CD4-positive, alpha-beta T cell treated with Interleukin-12 subunit alpha and Interleukin-12 subunit beta, for 1 hour (primary cell): Measurements from ENCODE around the gene FOXI3.

Source experiments
- DNase-seq: peaks from one replicate; pipeline ENCODE4 v3.0.0-alpha.2; 2020

The FOXI3 gene

DNA sequence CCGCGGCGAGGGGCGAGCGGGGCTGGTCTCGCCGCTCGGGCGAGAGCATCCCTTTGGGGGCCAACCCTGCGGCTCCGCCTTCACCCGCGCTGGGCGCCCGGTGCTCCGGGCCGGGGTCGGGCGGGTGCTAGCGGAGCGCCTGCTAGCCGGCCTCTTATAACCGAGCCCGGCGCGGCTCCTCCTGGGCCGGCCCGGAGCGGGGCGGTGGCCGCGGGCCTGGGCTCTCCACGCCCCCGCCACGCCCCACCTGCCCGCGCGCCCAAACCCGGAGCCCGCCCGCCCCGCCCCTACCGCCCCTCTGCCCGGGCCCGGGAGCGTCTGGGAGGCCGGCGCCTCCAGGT lies at the start of gene FOXI3:
FOXI3 (minus strand) TSS at position 129 of the 341 bp plus-strand sequence. CDS start 158 bp downstream, outside the sequence.
- no peak for DNase-seq

DNA sequence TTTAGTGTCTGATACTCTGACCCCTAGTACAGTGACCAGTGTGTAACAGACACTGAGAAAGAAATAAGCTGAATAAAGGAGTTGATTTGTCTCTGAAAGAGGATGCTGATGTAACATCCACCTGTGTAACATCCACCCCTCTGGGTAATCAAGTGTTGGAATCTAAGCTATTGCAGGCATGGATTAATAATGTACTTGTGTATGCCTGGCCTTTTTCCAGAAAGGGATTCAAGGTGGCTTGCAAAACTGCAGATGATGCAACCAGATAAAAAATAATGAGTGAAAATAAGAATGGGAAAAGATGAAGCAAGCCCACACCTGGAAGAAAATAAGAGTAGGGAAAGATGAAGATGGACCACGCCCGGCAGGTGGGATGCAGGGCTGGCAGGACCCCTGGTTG lies 48.2 kb upstream of the FOXI3 start:
- no peak for DNase-seq

DNA sequence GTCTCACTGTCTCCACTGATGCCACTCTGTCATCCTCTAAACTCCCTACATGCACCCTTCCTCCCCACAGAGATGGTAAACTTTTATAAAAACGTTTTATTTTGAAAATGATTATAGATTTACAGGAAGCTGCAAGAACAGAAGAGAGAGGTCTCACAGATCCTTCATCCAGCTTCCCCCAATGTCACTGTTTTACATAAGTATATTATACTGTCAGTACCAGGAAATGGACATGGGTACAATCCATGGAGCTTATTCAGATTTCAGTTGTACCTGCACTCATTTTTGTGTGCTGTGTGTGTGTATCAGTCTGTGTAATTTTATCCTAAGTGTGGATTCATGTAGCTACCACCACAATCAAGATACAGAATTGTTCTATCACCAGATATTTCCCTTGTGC lies 46.7 kb upstream of the FOXI3 start:
- DNase-seq, result no peak

DNA sequence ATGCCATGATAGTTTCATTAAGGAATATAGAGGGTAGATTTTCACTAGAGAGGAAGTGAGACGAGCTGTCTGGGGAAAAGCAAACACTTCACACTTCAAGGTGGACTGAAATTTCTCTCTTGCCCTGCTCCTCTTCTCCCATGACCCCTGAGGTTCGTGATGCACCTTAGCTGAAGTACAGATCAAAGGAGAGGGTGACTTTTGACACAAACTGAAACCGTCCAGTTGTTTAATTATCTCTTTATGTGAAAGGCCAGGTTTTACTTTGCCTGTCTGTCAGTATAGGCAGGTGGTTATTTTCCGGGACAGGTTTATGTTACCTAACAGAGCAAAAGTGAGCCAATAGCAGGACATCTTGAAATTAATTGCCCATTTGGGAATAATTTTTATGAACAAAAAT lies 41.0 kb upstream of the FOXI3 start:
- DNase-seq, result no peak

DNA sequence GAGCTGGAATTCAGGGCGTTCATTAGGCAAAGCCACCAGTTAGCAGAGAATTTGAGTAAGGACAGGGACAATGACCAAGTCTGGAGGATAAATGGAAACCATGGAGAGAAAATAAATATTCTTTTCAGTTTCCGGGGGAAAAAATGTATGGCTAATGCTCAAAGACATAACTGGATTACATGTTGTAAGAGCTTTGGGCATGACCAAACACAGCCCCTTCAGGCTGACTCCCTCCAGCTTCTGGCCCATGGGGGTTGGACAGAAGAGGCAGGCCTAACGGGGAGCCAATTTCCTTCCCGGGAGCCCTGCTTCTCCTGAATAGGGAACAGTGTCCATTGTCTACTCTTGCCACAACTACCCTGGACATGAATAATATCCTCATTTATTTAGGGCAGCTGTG lies 39.5 kb upstream of the FOXI3 start:
- no peak for DNase-seq

DNA sequence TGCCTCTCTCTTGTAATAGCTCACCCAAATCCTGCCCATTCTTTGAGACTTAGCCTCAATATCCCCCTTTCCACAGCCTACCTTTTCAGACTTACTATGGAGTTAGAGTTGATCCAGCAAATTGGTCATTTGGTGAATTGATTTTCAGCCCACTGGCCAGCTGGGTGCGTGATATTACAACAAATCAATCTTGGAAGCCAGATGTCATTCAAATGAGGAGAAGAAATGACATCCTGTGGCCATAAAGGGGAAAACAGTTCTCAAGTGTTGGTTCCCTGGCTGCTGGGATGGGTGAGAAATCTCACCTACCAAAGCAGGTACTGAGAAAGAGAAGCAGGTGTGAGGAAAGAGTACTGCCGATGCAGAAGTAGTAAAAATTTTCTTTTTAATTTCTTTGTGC lies 36.7 kb upstream of the FOXI3 start:
- DNase-seq, result no peak

DNA sequence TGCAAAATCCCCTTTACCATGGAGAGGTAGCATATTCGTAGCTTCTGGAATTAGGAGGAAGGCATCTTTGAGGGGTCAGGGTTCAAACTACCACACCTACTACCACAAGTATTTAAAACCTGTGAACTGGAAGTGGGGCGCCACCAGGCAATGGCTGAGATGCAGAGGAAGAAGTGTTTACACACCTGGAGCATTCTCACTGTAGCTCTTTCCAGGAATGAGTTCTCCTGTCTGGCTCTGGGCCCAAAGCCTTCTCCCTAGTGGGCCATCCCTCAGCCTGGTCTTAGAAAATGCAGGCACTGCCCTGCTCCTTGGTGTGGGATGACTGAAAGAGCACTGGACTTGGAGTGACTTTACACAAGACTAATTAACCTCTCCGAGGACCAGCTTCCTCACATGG lies 30.7 kb upstream of the FOXI3 start:
- DNase-seq, result no peak

DNA sequence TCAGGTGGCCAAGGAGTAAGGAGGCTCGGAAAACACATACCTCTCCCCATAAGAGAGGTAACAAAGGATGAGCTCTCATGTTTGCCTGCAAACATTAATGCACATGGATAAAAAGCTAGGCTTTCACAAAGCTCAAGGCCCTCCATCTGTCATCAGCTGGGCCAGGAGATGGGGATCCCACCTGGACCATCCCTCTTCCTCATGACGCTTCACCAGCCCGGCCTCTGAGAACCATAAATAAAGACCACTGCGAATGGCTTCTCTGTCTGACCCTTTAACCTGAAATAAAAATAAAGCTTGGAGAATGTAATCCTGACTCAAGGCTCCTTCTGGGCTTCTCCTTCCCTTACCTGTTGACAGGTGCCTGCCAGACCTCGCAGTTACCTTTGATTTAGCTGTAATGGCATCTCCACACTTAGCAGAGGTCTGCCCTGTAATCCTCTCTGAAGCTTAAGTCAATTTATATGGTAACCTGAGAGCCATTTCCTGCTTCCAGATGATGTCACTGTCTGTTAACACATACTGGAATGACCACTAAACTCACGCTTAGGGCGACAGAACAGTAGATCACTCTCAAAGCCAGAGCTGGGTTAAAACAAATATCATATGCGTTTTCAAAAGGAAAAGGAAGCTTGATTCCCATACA lies 29.3 kb upstream of the FOXI3 start:
- DNase-seq, result no peak

DNA sequence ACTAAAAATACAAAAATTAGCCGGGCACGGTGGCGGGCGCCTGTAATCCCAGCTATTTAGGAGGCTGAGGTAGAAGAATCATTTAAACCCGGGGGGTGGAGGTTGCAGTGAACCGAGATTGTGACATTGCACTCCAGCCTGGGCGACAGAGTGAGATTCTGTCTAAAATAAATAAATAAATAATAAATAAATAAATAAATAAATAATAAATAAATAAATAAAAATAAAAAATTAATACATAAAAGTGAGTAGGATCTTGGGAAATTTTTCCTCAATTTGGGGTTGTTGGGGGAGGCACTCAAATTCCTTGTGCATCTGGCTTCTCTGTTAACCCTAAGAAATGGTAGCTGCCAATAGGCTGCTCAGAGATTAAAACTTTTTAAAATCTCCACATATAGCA lies 20.3 kb upstream of the FOXI3 start:
- DNase-seq, result no peak

DNA sequence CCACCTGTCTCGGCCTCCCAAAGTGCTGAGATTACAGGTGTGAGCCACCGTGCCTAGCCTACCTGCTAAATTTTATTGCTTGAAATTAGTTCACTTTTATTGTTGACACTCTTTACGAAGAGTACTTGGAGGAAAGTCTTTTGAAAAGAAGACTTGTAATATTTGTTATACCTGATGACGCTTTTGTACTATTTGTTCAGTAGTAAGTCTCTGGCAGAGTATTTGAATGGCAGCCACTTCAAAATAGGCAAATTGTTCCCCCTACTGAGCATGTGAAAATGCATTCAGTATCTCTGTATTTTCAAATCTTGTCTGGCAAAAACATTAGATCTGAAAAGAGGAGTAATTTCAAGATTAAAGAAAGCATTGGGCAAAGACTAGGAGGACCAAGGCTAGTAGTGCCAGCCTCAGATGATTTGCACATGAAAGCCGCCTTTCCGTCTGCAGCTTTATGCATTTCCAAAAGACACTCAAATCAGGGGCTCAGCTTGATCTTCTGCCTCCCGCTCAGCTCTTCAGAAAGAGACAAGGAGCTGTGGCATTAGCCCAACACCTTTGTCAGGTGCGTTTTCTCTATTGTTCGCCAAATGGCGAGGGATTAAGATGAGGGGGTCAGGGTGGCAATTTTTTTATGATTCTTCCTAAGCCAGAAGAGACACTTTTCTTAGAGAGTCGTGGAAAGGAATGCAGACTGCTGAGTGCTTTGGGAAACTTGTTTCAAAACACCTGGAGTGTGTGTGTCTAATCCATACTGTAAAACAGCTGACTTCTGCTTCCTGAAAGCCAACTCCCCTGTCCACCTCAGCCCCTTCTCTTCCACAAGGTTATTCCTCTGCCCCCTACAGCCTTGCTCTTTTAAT lies 18.8 kb upstream of the FOXI3 start:
- DNase-seq, result no peak

DNA sequence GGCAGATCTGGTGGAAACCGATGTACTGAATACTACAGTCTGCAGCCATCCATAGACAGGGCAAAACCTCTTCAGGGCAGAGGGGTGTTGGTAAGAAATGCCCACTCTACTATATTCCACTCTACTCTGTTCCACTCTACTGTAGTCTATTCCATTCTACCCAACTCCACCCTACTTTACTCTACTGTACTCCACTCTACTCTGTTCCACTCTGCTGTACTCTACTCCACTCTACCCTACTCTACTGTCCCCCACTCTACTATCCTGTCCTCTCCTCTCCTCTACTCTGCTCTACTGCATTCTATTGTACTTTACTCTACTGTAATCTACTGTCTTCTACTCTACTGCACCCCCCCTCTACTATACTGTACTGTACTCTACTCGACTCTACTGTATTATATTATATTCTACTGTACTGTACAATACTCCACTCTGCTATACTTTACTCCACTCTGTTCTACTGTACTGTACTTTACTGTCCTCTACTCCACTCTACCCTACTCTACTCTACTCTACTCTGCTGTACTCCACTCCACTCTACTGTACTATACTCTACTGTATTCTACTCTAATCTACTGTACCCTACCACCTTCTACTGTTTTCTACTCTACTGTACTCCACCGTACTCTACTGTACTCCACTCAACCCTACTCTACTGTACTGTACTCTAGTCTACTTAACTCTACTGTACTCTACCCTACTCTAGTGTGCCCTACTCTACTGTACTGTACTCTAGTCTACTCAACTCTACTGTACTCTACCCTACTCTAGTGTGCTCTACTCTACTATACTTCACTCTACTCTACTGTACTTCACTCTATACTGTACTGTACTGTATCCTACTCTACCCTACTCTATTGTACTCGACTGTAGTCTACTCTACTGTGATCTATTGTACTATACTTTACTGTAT lies 17.0 kb upstream of the FOXI3 start:
- DNase-seq, result no peak

DNA sequence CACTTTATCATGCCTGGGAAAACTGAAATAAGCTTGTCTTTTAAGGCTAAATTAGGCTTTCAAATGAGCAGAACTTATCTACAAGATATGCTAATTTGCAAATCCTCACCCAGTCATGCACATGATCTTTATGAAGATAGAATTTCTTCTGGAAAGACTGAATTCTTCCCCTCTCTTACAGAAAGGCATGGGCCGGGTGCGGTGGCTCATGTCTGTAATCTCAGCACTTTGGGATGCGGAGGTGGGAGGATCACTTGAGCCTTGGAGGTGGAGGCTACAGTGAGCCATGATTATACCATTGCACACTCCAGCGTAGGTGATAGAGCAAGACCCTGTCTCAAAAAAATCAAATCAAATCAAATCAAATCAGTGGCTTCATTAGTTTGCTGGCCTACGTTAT lies 11.7 kb upstream of the FOXI3 start:
- no peak for DNase-seq

DNA sequence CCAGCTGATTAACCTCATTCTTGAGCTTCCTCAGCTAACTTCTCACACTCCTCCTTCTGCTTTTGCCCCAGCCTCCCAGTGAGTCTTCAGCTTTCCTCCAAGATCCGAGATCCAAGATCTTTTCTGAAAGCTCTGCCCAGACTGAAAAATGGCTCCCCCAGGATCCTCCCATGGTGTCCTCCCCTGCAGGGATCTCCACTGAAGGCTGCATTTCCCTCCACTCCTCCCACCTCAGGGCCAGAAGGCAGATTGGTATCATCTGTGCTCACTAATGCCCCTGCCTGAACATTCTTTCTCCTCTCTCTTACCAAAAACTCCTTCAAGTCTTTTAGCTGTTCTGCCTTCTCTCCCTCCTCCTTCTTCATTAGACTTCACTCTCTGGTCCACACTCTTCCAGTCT lies 6.1 kb upstream of the FOXI3 start:
- DNase-seq, result no peak

DNA sequence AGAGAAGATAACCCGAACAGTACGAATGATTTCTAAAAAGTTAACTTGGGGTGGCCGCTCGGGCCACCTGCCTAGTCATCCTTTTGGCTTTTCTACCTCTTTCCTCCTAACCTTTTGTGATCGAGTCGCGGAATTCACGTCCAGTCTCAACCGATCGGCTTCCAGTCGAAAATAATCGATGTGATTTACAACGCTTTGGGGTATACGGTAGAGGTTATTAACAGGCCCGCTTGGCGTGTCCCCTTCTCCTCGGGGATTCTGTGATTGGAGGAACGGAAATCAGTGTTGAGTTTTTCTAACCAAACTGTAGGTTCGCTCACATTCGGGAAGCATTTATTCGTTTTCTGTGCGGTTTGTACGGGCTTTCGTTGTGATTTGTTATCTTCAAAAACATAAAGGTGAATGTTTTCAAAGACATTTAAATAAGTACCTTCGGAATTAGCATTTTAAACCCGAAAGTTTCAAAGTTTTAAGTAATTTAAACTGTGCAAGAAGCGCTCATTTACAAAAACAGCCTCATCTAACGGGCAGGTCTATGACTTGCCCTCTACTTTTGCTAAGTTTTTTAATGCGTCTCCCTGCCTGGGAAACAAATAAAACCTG lies 588 bp upstream of the FOXI3 start:
- no peak for DNase-seq

DNA sequence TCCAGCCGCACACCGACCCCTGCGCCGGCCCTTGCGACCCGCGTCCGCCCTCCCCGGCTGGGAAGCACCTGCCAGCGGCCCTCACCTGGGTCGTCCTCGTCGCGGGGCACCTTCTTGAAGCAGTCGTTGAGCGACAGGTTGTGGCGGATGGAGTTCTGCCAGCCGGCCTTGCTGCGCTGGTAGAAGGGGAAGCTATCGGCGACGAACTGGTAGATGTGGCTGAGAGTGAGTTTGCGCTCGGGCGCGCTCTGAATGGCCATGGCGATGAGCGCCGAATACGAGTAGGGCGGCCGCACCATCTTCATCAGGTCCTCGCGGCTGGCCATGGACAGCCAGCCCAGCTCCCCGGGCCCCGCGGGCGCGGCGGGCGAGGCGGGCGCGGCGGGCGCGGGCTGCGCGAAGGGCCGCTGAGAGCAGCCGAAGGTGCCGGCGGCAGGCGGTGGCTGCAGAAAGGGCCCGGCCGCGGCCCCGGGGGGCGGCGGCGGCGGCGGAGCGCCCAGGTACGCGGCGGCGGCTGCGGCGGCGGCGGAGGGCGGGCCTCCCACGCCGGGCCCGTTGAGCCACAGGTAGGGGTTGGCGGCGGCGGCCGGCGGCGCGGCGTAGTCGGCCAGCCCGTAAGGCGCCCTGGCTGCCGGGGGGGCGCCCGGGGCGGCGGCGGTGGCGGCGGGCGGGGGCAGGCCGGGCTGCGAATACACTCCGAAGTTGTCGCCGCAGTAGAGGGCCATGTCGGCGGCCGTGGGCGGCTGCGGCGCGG lies 505 bp downstream of the FOXI3 start:
- DNase-seq, result peak; percentile 14

DNA sequence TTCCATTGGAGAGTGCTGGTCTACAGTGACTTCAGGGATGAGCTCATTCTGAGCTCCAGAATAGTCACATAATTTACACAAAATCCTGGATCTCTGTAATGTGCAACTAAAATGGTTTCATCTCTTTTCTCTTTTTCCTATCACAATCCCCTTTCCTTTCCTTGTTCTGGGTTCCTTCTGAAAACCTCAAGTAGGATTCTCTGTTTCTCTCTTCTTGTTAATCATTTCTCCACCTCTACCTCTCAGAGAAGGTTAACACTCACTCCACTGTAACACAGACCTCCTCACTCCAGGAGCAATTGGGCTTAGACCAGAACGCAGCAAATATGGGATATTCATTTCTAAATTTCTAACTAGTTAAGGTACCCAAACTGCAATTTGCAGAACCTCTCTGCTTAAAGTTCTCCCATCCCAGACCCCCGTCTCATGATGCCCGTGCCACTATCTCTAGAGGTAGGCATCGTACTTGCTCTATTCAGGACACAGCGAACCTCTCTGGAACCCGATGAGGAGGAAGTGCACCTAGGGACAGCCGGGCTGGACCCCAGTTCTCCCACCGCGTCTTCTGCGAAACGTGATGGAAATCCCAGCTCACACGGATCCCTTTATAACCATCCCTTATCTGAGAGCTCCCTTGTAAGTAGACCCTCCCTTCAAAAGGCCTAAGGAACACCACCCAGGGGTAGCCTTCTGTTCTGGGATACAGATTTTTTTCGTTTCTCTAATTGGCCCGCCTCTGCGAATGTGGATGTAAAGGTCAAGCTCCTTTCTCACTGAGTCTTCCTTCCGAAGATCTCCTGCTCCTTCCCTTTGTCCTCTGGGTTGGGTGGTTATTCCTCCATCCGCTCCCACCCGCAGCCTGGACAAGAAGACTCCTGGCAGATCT lies 1.3 kb downstream of the FOXI3 start:
- no peak for DNase-seq

DNA sequence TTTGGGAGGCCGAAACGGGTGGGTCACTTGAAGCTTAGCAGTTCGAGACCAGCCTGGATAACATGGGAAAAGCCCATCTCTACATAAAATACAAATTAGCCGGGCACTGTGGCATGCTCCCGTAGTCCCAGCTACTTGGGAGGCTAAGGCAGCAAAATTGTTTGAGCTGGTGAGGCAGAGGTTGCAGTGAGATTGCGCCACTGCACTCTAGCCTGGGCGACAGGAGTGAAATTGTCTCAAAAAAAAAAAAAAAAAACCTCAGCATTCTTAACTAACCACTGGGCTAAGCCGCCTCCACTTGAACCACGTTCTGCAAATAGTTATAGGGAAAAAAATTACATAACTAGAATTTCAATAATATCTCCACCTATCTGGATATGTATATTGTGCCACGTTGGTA lies 2.3 kb downstream of the FOXI3 start:
- no peak for DNase-seq

DNA sequence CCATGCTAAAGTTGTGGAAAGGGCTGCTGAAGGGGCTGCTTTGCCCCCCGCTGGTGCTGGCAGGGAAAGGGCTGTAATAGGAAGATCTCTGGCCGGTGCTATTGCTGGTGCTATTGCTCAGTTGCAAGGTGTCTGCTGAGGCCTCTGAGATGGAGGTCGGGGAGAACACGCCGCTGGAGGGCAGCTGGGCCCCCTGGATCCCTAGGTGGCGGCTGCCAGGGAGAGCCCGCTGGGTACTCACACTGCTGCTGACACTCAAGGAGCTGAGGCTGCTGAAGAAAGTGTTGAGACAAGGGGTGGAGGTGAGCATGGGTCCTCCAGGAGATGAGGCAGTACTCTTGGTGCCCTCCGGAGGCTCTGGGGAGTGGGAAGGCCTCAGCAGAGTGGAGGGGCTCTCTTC lies 4.2 kb downstream of the FOXI3 start:
- DNase-seq, result no peak

DNA sequence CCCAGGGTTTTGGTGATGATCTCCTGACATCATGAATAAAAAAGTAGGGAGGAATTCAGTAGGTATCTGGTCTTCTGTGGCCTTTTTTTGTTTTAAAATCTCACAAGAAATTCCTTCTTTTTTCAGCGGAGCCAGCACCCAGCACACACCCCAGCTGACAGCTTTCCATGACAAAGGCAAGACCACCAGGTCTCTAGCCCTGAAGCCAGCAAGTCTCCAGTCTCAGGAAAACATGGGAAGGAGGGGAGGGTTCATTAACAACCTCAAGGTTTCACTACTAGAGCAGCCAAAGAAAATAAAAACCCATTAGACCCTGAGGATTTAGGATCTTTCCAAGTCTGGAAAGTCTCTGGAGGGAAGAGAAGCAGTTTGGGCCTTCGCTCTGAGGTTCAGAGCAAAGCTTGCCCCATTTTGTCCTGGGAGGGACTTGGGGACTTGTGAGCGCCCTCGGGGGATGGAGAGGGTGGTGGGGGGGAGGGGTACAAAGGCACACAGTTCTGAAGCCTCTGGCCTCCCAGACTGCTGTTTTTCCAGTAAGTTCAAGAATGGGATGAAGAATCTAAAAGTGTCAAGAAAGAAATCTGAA lies 9.0 kb downstream of the FOXI3 start:
- no peak for DNase-seq

DNA sequence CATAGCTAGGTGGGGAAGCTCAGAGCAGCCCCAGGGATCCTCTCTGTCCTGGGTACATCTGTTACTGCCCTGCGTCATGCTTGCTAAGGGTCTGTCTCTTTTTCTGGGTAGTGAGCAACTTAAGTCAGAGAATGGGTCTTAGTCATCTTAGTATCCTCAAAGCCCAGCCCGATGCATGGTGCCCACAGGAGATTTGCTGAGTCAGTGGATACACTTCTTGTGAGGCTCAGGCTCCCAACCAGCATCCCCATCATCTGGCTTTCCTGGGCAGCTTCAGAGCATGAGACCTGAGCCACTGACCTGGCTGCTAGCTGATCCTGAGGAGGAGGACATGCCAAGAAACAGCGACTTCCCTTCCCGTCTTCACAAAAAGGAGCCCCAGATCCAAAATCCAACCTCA lies 10.0 kb downstream of the FOXI3 start:
- DNase-seq, result no peak

DNA sequence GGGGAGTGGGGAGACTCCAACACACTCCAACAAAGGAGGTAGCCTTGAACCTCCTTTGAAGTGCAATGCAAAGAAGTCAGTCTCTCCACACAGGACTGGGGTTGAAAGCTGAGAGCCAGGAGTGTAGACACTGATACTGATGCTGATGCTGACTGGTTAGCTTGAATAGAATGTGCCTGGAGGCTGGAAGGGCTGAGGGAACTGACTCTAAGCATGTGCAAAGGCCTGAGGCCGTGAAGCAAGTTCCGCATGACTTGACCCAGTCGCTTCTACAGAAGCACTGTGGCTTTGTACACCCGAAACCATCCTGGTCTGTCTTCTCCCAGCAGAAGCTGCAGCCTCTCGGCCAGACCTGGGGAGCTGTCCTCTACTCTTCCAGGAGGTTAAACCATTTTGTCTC lies 10.4 kb downstream of the FOXI3 start:
- no peak for DNase-seq
